SK-N-SH (cell line): ENCODE data around the gene ARHGAP26. TPM values are rescaled to one million over a fixed set of nuclear protein-coding genes. Genes with fewer than 3 reads are reported as not detected.
A peak's percentile ranks its signal among the peaks of the same experiment; 100 is the strongest.

ENCODE experiments used
- CTCF ChIA-PET: fragments of 300-600, 350-600 bp; formaldehyde crosslinking; extraction: SDS; loops from one replicate; lab custom pipeline; 2021; lab: Yijun Ruan, JAX
- POLR2A ChIA-PET: fragments of 350-600 bp; sonication (Branson Sonifier 250); formaldehyde crosslinking; extraction: SDS; loops from one replicate; lab custom pipeline; 2020; ENCODE audit warnings: antibody characterized with exemption, inconsistent platforms; lab: Yijun Ruan, JAX
- DNase-seq: peaks from one replicate; pipeline ENCODE4 v3.0.0; 2012
- H2AFZ ChIP-seq: fragments of 200-600 bp; sonication (generic); 2 replicates; pipeline ENCODE4 v1.8.1; 2016; ENCODE audit warnings: antibody characterized with exemption, mild to moderate bottlenecking, low read depth
- H3F3A ChIP-seq: fragments of 200-600 bp; sonication (generic); replicated peaks from 2 replicates; pipeline ENCODE3; 2016; ENCODE audit warnings: antibody characterized with exemption, mild to moderate bottlenecking; ENCODE audit not compliant: insufficient read depth
- H3K27ac ChIP-seq, 2 experiments: fragments of 200-500 bp in 1 of 2; fragments of 200-600 bp in 1 of 2; sonication (Bioruptor generic) in 1 of 2; sonication (generic), shearing (Covaris generic) in 1 of 2; 2 replicates each; pipeline versions ENCODE4 v1.5.1 to v1.6.1; 2014 to 2016; ENCODE audit warnings: low read depth in 2 of 2, inconsistent platforms in 1 of 2, low read length in 1 of 2, mild to moderate bottlenecking in 1 of 2, mixed read lengths in 1 of 2
- H3K27me3 ChIP-seq: fragments of 200-600 bp; sonication (generic), shearing (Covaris generic); 2 replicates; pipeline ENCODE4 v1.6.1; 2016; ENCODE audit warnings: mixed run types; ENCODE audit not compliant: insufficient read depth
- H3K36me3 ChIP-seq, 2 experiments: fragments of 200-500 bp in 1 of 2; fragments of 200-600 bp in 1 of 2; sonication (Bioruptor generic) in 1 of 2; sonication (generic) in 1 of 2; replicated peaks in 1 of 2; 2 replicates each; pipeline versions ENCODE3 to v1.5.1; 2014 to 2016; ENCODE audit warnings: low read length in 1 of 2, mild to moderate bottlenecking in 1 of 2; ENCODE audit not compliant: insufficient read depth in 2 of 2, control insufficient read depth in 1 of 2
- H3K4me1 ChIP-seq, 2 experiments: fragments of 200-500 bp in 1 of 2; fragments of 200-600 bp in 1 of 2; sonication (Bioruptor generic) in 1 of 2; sonication (generic), shearing (Covaris generic) in 1 of 2; 2 replicates each; pipeline versions ENCODE4 v1.5.1 to v1.6.1; 2014 to 2016; ENCODE audit warnings: low read depth in 1 of 2, low read length in 1 of 2, mixed run types in 1 of 2; ENCODE audit not compliant: insufficient read depth in 2 of 2, control insufficient read depth in 1 of 2
- H3K4me2 ChIP-seq: fragments of 200-600 bp; sonication (generic), shearing (Covaris generic); 2 replicates; pipeline ENCODE4 v1.6.1; 2017; ENCODE audit warnings: mixed run types
- H3K4me3 ChIP-seq, 2 experiments: fragments of 200-500 bp in 1 of 2; fragments of 200-600 bp in 1 of 2; sonication (Bioruptor generic) in 1 of 2; sonication (generic), shearing (Covaris generic) in 1 of 2; 2 replicates each; pipeline versions ENCODE4 v1.5.1 to v1.8.1; 2014 to 2016; ENCODE audit warnings: low read depth in 2 of 2, inconsistent platforms in 1 of 2, low read length in 1 of 2, mild to moderate bottlenecking in 1 of 2, mixed read lengths in 1 of 2, moderate library complexity in 1 of 2
- H3K79me2 ChIP-seq: fragments of 200-600 bp; sonication (generic); 2 replicates; pipeline ENCODE4 v1.8.1; 2017; ENCODE audit warnings: mild to moderate bottlenecking; ENCODE audit not compliant: insufficient read depth
- H3K9ac ChIP-seq: fragments of 200-600 bp; sonication (generic); 2 replicates; pipeline ENCODE4 v1.6.1; 2017; ENCODE audit warnings: mixed run types
- H3K9me2 ChIP-seq: fragments of 200-600 bp; sonication (generic); 2 replicates; pipeline ENCODE4 v1.6.1; 2017; ENCODE audit warnings: mixed run types
- H3K9me3 ChIP-seq: fragments of 200-600 bp; sonication (generic); 2 replicates; pipeline ENCODE4 v1.6.1; 2017; ENCODE audit warnings: mixed run types, mild to moderate bottlenecking, moderate library complexity
- H4K20me1 ChIP-seq: fragments of 200-600 bp; sonication (generic); 2 replicates; pipeline ENCODE4 v1.6.1; 2017; ENCODE audit warnings: mild to moderate bottlenecking, mixed run types; ENCODE audit not compliant: insufficient read depth
- CHD2 ChIP-seq: fragments of 150-350 bp; IDR thresholded peaks from 2 replicates; pipeline ENCODE4 v1.6.1; 2018; ENCODE audit warnings: low read length; ENCODE audit not compliant: partially characterized antibody
- EP300 ChIP-seq, 2 experiments: IDR thresholded peaks; 2 replicates each; pipeline versions ENCODE4 v1.4.0 to v1.6.1; 2012; ENCODE audit warnings: borderline replicate concordance in 1 of 2, low read depth in 1 of 2, low read length in 1 of 2
- FOXJ3 ChIP-seq: sonication (generic); formaldehyde crosslinking; IDR thresholded peaks from 2 replicates; pipeline ENCODE4 v1.5.1; 2020; ENCODE audit warnings: mild to moderate bottlenecking, missing genetic modification reagents
- FOXM1 ChIP-seq: IDR thresholded peaks from 2 replicates; pipeline ENCODE4 v1.4.0; 2012; ENCODE audit warnings: low read depth, mild to moderate bottlenecking
- GATA2 ChIP-seq: sonication (generic); formaldehyde crosslinking; IDR thresholded peaks from 2 replicates; pipeline ENCODE4 v1.5.0; 2020; ENCODE audit warnings: mild to moderate bottlenecking, missing genetic modification reagents
- MXI1 ChIP-seq: IDR thresholded peaks from 2 replicates; pipeline ENCODE4 v1.6.1; 2012; ENCODE audit warnings: mild to moderate bottlenecking, low read depth, low read length, improper control_type of control experiment
- NFIC ChIP-seq: IDR thresholded peaks from 2 replicates; pipeline ENCODE4 v1.4.0; 2012; ENCODE audit warnings: borderline replicate concordance
- POLR2AphosphoS5 ChIP-seq: IDR thresholded peaks from 2 replicates; pipeline ENCODE4 v1.6.1; 2012; ENCODE audit warnings: low read depth, low read length
- RAD21 ChIP-seq: IDR thresholded peaks from 2 replicates; pipeline ENCODE4 v1.6.1; 2012; ENCODE audit warnings: mild to moderate bottlenecking, low read length
- RCOR1 ChIP-seq: fragments of 150-350 bp; IDR thresholded peaks from 2 replicates; pipeline ENCODE4 v1.6.1; 2017; ENCODE audit warnings: antibody characterized with exemption, low read length
- SMC3 ChIP-seq: IDR thresholded peaks from 2 replicates; pipeline ENCODE4 v1.6.1; 2012; ENCODE audit warnings: low read depth, low read length, improper control_type of control experiment
- TCF12 ChIP-seq: IDR thresholded peaks from 2 replicates; pipeline ENCODE4 v1.4.0; 2012
- WGBS: methylation state at CpG from one replicate; pipeline ENCODE4 v1.1.6; 2017; ENCODE audit warnings: low lambda C conversion rate; 5-methylcytosine and 5-hydroxymethylcytosine counted together
- polyA plus RNA-seq, 3 experiments: library from polyadenylated mRNA; depleted of rRNA; stranded (reverse); fragments of >200 nt; gene quantifications; 2 replicates each; pipeline ENCODE4 v1.2.3, GENCODE V29; 2012
- TF ChIP-seq, protein P1 (sequence below): IDR thresholded peaks from 2 replicates; pipeline ENCODE4 v1.4.0; 2012; ENCODE audit warnings: low read depth, borderline replicate concordance
- TF ChIP-seq, protein P2 (sequence below): IDR thresholded peaks from 2 replicates; pipeline ENCODE4 v1.4.0; 2012; ENCODE audit warnings: low read depth, borderline replicate concordance
- TF ChIP-seq, protein P3 (sequence below): IDR thresholded peaks from 2 replicates; pipeline ENCODE4 v1.4.0; 2012; ENCODE audit warnings: low read depth

Gene ARHGAP26
- polyA plus RNA-seq, 1 of the 3 experiments (the other 2 are of a cell fraction) = 6.1 TPM

DNA sequence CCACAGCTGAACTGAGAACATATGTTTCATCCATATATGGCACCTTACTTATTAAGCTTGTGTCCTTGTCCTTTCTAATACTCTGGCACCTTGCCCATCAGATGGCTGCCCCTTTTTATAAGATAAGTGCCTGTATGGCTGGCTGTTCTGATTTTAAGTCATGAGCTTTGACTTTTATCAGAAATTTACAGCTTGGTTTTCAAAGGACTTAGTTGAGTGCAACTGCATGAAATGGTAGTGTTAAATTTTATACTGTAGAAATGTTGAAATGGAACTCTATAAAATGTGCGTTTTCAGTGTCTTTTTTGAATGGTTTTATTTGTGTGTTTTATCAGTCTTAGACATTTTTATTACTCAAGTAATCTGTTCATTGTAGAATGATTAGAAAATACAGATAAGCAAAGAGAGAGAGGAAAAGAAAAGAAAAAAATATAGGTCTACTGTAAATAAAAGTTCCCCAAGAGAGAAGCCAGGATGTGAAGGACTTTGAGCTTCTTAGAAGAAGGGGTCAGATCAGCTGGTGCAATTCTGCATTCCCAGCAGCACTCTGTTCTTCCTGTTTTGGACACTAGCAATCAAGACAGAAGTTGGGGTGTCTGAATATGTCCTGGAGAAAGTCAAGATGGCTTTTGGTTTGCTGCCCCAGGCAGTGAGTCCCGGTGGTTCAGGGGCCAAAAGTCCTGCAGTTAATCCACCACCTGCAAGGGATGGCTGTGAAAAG lies 38.9 kb downstream of the ARHGAP26 start:
- TF ChIP-seq GATA2 (CRISPR knock-in tag) (peak; percentile 98), NFIC (peak; percentile 74), TCF12 (peak; percentile 64), FOXM1 (no peak), CHD2 (peak; percentile 88), RAD21 (peak; percentile 34), POLR2AphosphoS5 (peak; percentile 30; the same call in 1 of the 2 replicates), FOXJ3 (CRISPR knock-in tag) (peak; percentile 54; the same call in 1 of the 2 replicates), RCOR1 (peak; percentile 94), MXI1 (peak; percentile 31; the same call in 1 of the 2 replicates), SMC3 (peak; percentile 4; the same call in 1 of the 2 replicates), EP300 (IDR thresholded peaks at IDR 0.05; ENCODE audit: borderline replicate concordance in 1 of 2, low read depth in 1 of 2, low read length in 1 of 2) (peak in 1 of 2 experiments; percentile 96; a peak in 2 of 4 replicates)
- TF ChIP-seq, protein P1, sequence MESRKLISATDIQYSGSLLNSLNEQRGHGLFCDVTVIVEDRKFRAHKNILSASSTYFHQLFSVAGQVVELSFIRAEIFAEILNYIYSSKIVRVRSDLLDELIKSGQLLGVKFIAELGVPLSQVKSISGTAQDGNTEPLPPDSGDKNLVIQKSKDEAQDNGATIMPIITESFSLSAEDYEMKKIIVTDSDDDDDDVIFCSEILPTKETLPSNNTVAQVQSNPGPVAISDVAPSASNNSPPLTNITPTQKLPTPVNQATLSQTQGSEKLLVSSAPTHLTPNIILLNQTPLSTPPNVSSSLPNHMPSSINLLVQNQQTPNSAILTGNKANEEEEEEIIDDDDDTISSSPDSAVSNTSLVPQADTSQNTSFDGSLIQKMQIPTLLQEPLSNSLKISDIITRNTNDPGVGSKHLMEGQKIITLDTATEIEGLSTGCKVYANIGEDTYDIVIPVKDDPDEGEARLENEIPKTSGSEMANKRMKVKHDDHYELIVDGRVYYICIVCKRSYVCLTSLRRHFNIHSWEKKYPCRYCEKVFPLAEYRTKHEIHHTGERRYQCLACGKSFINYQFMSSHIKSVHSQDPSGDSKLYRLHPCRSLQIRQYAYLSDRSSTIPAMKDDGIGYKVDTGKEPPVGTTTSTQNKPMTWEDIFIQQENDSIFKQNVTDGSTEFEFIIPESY = no peak
- TF ChIP-seq, protein P2, sequence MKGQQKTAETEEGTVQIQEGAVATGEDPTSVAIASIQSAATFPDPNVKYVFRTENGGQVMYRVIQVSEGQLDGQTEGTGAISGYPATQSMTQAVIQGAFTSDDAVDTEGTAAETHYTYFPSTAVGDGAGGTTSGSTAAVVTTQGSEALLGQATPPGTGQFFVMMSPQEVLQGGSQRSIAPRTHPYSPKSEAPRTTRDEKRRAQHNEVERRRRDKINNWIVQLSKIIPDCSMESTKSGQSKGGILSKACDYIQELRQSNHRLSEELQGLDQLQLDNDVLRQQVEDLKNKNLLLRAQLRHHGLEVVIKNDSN = no peak
- TF ChIP-seq, protein P3, sequence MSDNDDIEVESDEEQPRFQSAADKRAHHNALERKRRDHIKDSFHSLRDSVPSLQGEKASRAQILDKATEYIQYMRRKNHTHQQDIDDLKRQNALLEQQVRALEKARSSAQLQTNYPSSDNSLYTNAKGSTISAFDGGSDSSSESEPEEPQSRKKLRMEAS = no peak
- no peaks in the 10 kb centered on the region for H3K9me2 ChIP-seq
- no peak overlapping the region for H3K9ac ChIP-seq
- peak overlapping the region in 1 of 2 experiments; percentile 98; a peak in 2 of 4 replicates for H3K27ac ChIP-seq
- no peaks in the 10 kb centered on the region for H3K27me3 ChIP-seq
- H3F3A ChIP-seq = no peaks in the 10 kb centered on the region
- CTCF ChIA-PET = interaction anchor here (0.8 to 4.7 kb wide), 18 partner anchors 9 to 183 kb away, joined by 3 to 19 read pairs (median 4); no protein-coding TSS in a partner anchor
- DNase-seq = peak; percentile 65
- H3K79me2 ChIP-seq = no peaks in the 10 kb centered on the region
- peaks cover 6 to 46% of the 10 kb centered on the region in 2 experiments; a peak in 3 of 4 replicates for H3K4me1 ChIP-seq
- H3K36me3 ChIP-seq = no peaks in the 10 kb centered on the region
- POLR2A ChIA-PET = interaction anchor here (0.6 to 1.8 kb wide), 5 partner anchors 9 to 452 kb away, joined by 3 to 8 read pairs (median 3); partner anchors contain the start of gene ARHGAP26
- no peaks in the 10 kb centered on the region for H3K9me3 ChIP-seq
- H2AFZ ChIP-seq = no peak overlapping the region
- H3K4me2 ChIP-seq = no peak overlapping the region
- H3K4me3 ChIP-seq = no peak overlapping the region
- 18% methylated on average over 2 of the region's 2 CpGs for WGBS
- H4K20me1 ChIP-seq = no peaks in the 10 kb centered on the region
